SK-N-MC (cell line): ENCODE results near the gene JADE2.

Experiments
- EZH2 ChIP-seq: fragments of 200-600 bp; sonication (generic); IDR thresholded peaks from one replicate; pipeline ENCODE4 v1.6.1; 2017; ENCODE audit warnings: antibody characterized with exemption
- FOXP2 ChIP-seq: optimal IDR thresholded peaks from 2 replicates; pipeline ENCODE3; 2011; ENCODE audit warnings: mild to moderate bottlenecking, moderate library complexity; ENCODE audit not compliant: insufficient read depth; ENCODE audit errors: extremely low read length, control extremely low read depth
- POLR2AphosphoS5 ChIP-seq: IDR thresholded peaks from 2 replicates; pipeline ENCODE4 v1.6.1; 2012; ENCODE audit warnings: mild to moderate bottlenecking, low read depth, low read length, borderline replicate concordance

- TF ChIP-seq FOXP2 = no peak
- TF ChIP-seq EZH2 = no peak
- TF ChIP-seq POLR2AphosphoS5 = no peak
These were observed 43.6 kb downstream of the JADE2 start for GRCh38 chr5:134568761-134569695.
